ENCODE results near the gene PPP1CB. TPM values are rescaled to one million over a fixed set of nuclear protein-coding genes. Genes with fewer than 3 reads are reported as not detected.

Gene PPP1CB
- polyA plus RNA-seq, 2 of the 4 experiments (the other 2 are of a cell fraction) = 147 to 188 TPM

DNA sequence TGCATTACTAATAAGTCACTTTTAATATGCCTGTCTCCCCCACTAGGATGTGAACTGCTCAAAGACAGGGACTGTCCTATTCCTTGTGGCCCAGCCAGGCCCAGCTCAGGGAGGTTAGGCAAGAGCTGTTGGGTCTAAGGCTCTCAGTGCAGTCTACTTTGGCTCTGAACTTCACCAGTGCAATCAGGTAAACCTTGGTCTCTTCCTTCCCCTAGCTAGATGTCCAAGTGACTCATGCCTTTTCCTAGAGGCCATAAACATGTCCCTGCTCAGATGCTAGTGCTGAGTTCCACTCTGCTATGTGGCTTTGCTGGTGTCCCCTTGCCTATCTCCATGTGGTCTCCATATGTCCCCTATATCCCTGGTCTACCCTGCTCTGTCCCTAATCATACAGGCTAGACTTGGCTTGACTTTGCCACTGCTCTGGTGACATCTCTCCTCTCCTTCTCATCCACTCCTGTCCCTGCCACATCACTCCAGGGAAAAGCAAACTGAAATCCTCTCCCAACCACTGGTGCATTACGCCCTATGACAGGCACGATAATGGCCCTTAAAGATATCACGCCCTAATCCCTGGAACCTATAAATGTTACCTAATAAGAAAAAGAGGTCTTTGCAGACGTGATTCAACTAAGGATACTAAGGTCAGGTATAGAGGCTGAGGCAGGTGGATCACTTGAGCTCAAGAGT, 45.7 kb upstream of the PPP1CB start:
- WGBS (ENCODE audit: missing lambda C conversion rate) = 60% methylated on average over 4 of the region's 4 CpGs
- H3K27ac ChIP-seq = no peak overlapping the region
- no peak overlapping the region for H3K4me2 ChIP-seq
- POLR2A ChIA-PET = no interaction called here
- CTCF ChIA-PET = no interaction called here
- DNase-seq (ENCODE audit: low read depth in 1 of 2, low spot score in 1 of 2) (no peak), FAIRE-seq (no peak), ATAC-seq (no peak)
- H3K4me1 ChIP-seq = peaks cover 19% of the 10 kb centered on the region
- TF ChIP-seq CEBPB (IDR thresholded peaks at IDR 0.05) (no peak), CBX2 (IDR thresholded peaks at IDR 0.05; ENCODE audit: borderline replicate concordance, low read depth) (no peak), EHMT2 (IDR thresholded peaks at IDR 0.05; ENCODE audit: low read depth) (no peak), TP53 (CRISPR knock-in tag; IDR thresholded peaks at IDR 0.05) (no peak), HOXA7 (CRISPR knock-in tag; IDR thresholded peaks at IDR 0.05) (no peak), ZSCAN20 (CRISPR knock-in tag; IDR thresholded peaks at IDR 0.05) (no peak)
- TF ChIP-seq, protein P1, sequence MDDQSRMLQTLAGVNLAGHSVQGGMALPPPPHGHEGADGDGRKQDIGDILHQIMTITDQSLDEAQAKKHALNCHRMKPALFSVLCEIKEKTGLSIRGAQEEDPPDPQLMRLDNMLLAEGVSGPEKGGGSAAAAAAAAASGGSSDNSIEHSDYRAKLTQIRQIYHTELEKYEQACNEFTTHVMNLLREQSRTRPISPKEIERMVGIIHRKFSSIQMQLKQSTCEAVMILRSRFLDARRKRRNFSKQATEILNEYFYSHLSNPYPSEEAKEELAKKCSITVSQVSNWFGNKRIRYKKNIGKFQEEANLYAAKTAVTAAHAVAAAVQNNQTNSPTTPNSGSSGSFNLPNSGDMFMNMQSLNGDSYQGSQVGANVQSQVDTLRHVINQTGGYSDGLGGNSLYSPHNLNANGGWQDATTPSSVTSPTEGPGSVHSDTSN (IDR thresholded peaks at IDR 0.05) = no peak
- H3K9me3 ChIP-seq = peaks cover 10% of the 10 kb centered on the region; the same call in 2 of the 3 replicates
- H3K4me3 ChIP-seq = no peak overlapping the region

DNA sequence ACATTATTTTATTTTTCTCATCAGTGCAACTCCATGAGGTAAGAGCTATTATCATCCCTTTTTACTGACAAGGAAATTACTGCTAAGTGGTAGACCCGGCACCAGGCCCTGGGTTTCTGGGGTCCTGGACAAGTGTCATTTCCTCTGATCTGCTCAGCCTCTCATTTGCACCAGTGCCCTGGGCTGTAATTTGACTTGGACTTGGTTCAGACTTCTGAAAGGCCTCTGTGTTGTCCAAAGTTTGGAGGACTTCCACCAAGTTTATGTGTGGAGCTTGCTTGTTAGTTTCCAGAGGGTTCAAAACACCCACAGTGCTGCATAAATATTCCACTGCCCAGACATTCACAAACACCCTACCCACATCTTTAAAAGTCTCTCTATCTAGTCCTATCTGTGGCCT, 44.0 kb upstream of the PPP1CB start:
- CTCF ChIA-PET = interaction anchor here (0.8 to 2.6 kb wide), 2 partner anchors 18 to 113 kb away, joined by 4 to 11 read pairs; no protein-coding TSS in a partner anchor
- TF ChIP-seq RAD21 (conservative IDR thresholded peaks at IDR 0.05 in 1 of 2, IDR thresholded peaks at IDR 0.05 in 1 of 2) (no peak), ZSCAN20 (CRISPR knock-in tag; IDR thresholded peaks at IDR 0.05) (no peak), ZFP36 (IDR thresholded peaks at IDR 0.05; ENCODE audit: borderline replicate concordance, partially characterized antibody) (no peak)
- TF ChIP-seq, protein P1 (IDR thresholded peaks at IDR 0.05) = no peak
- TF ChIP-seq, protein P2, sequence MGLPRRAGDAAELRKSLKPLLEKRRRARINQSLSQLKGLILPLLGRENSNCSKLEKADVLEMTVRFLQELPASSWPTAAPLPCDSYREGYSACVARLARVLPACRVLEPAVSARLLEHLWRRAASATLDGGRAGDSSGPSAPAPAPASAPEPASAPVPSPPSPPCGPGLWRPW (IDR thresholded peaks at IDR 0.05) = no peak
- Histone ChIP-seq H3K27ac (no peak overlapping the region), H3K4me2 (no peak overlapping the region), H3K4me1 (peaks cover 36% of the 10 kb centered on the region), H3K4me3 (no peak overlapping the region), H3K9me3 (peaks cover 10% of the 10 kb centered on the region; the same call in 2 of the 3 replicates)
- ATAC-seq (no peak), FAIRE-seq (no peak), DNase-seq (ENCODE audit: low read depth in 1 of 2, low spot score in 1 of 2) (no peak)
- POLR2A ChIA-PET = no interaction called here
- 92% methylated on average over 1 of the region's 1 CpG for WGBS (ENCODE audit: missing lambda C conversion rate)

DNA sequence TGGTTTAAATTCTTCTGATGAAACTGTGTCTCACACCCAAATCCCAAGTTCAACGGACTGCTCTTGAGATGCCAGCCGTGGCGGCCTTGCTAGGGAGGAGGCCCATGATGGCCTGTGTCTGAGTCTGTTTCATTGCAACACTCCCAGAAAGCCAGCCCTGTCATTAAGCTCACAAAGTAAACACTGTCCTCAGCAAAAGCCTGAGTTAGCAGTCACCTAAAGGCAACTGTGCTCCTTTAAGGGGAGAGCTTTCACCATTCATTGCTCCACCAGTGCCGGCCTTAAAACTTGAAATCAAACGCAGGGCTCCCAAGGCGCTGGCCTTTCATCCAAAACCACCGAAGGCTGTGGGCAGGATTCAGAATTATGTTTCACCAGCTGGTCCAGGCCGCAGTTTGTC, 42.5 kb upstream of the PPP1CB start:
- peaks cover 10% of the 10 kb centered on the region; the same call in 2 of the 3 replicates for H3K9me3 ChIP-seq
- ChIA-PET CTCF (interaction anchor here (0.9 to 2.6 kb wide), 5 partner anchors 11 to 143 kb away, joined by 3 to 11 read pairs (median 3); no protein-coding TSS in a partner anchor), POLR2A (no interaction called here)
- WGBS (ENCODE audit: missing lambda C conversion rate) = 79% methylated on average over 8 of the region's 8 CpGs
- H3K4me1 ChIP-seq = peaks cover 49% of the 10 kb centered on the region
- peak overlapping the region; percentile 19 to 82; a peak in 5 of 6 replicates for H3K27ac ChIP-seq
- FAIRE-seq = no peak
- peak in 1 of 2 experiments; percentile 12 for DNase-seq (ENCODE audit: low read depth in 1 of 2, low spot score in 1 of 2)
- H3K4me3 ChIP-seq = no peak overlapping the region
- no peak for ATAC-seq
- TF ChIP-seq CEBPB (IDR thresholded peaks at IDR 0.05) (peak in 1 of 2 experiments; percentile 7; a peak in 1 of 4 replicates), KDM1A (IDR thresholded peaks at IDR 0.05; ENCODE audit: low read depth) (no peak), ZC3H11A (IDR thresholded peaks at IDR 0.05) (no peak), KDM5A (IDR thresholded peaks at IDR 0.05) (no peak), MAFK (IDR thresholded peaks at IDR 0.05; ENCODE audit: partially characterized antibody) (no peak)
- peak overlapping the region; percentile 9; the same call in 1 of the 3 replicates for H3K4me2 ChIP-seq

DNA sequence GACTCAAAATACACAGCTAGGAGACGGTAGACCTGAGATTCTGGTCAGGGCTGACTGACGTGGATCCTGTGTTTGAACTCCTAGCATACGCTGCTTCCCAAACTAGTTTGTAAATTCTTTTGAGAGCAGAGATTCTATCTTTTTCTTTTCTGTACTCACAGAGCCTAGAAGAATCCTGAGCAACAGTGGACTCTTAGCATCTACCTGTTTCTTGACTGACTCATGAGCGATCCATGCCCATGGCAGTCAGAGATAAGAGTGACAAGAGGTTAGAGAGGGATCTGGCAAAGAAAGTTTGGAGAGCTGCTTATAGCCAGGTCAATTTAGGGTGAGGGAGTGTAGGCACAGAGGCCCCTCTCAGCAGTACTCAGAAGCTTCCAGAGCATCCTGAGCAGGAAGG, 41.1 kb upstream of the PPP1CB start:
- no peak overlapping the region for H3K4me3 ChIP-seq
- ATAC-seq (peak in 1 of 2 experiments; percentile 28; a peak in 2 of 6 replicates), DNase-seq (ENCODE audit: low read depth in 1 of 2, low spot score in 1 of 2) (no peak), FAIRE-seq (no peak)
- peak overlapping the region; percentile 2; the same call in 1 of the 3 replicates for H3K4me2 ChIP-seq
- ChIA-PET CTCF (interaction anchor here (1.0 to 1.3 kb wide), 2 partner anchors 116 to 144 kb away, joined by 4 to 10 read pairs; no protein-coding TSS in a partner anchor), POLR2A (interaction anchor here (1.2 kb wide), 1 partner anchor 41 kb away, joined by 7 read pairs; the partner anchor contains the start of gene PPP1CB)
- 89% methylated on average over 4 of the region's 4 CpGs for WGBS (ENCODE audit: missing lambda C conversion rate)
- H3K27ac ChIP-seq = peak overlapping the region; percentile 27 to 82; a peak in 5 of 6 replicates
- no peak for TF ChIP-seq EHMT2 (IDR thresholded peaks at IDR 0.05; ENCODE audit: low read depth)
- no peak for TF ChIP-seq CBX2 (IDR thresholded peaks at IDR 0.05; ENCODE audit: borderline replicate concordance, low read depth)
- no peak for TF ChIP-seq NR3C1 (IDR thresholded peaks at IDR 0.05)
- no peak for TF ChIP-seq POLR2A (IDR thresholded peaks at IDR 0.05; ENCODE audit: low read length)
- no peak for TF ChIP-seq EHF (CRISPR knock-in tag; IDR thresholded peaks at IDR 0.05)
- no peak for TF ChIP-seq RCOR1 (IDR thresholded peaks at IDR 0.05; ENCODE audit: low read depth, low read length)
- TF ChIP-seq ZNF302 (CRISPR knock-in tag; IDR thresholded peaks at IDR 0.05) = no peak
- TF ChIP-seq CBX8 (IDR thresholded peaks at IDR 0.05) = no peak
- no peak for TF ChIP-seq CHD4 (IDR thresholded peaks at IDR 0.05; ENCODE audit: borderline replicate concordance)
- no peak for TF ChIP-seq CHD2 (IDR thresholded peaks at IDR 0.05; ENCODE audit: low read length, partially characterized antibody)
- no peak for TF ChIP-seq MAFK (IDR thresholded peaks at IDR 0.05; ENCODE audit: partially characterized antibody)
- TF ChIP-seq POLR2AphosphoS2 (conservative IDR thresholded peaks at IDR 0.05; ENCODE audit: low read length) = no peak
- no peak for TF ChIP-seq ZFP36 (IDR thresholded peaks at IDR 0.05; ENCODE audit: borderline replicate concordance, partially characterized antibody)
- TF ChIP-seq HOXB13 (CRISPR knock-in tag; IDR thresholded peaks at IDR 0.05; ENCODE audit: low read depth) = no peak
- no peak for TF ChIP-seq JUN (IDR thresholded peaks at IDR 0.05)
- peaks cover 53% of the 10 kb centered on the region for H3K4me1 ChIP-seq
- H3K9me3 ChIP-seq = peaks cover 1% of the 10 kb centered on the region; the same call in 2 of the 3 replicates
